ENCODE data around the gene UVRAG.

DNA sequence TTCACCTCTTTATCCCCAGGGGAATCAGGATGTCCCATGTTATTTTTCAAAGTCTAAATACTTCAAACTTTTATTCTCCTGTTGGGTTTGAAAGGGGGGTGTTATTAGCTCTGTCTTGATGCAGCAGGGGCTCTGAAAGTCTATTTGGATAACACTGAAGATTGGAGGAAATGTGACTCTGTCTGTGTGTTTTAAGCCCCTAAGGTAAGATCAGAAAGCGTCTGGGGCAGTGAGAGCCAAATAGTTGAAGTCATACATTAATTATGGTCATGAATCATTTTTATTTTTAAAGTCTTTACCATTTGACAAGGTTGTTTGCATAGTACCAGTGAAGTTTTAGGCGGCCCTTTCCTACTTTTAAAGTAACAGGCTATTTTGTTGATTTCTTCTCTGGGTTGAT lies 139.0 kb downstream of the UVRAG start:
- TF ChIP-seq, protein P1, sequence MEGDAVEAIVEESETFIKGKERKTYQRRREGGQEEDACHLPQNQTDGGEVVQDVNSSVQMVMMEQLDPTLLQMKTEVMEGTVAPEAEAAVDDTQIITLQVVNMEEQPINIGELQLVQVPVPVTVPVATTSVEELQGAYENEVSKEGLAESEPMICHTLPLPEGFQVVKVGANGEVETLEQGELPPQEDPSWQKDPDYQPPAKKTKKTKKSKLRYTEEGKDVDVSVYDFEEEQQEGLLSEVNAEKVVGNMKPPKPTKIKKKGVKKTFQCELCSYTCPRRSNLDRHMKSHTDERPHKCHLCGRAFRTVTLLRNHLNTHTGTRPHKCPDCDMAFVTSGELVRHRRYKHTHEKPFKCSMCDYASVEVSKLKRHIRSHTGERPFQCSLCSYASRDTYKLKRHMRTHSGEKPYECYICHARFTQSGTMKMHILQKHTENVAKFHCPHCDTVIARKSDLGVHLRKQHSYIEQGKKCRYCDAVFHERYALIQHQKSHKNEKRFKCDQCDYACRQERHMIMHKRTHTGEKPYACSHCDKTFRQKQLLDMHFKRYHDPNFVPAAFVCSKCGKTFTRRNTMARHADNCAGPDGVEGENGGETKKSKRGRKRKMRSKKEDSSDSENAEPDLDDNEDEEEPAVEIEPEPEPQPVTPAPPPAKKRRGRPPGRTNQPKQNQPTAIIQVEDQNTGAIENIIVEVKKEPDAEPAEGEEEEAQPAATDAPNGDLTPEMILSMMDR (IDR thresholded peaks at IDR 0.05), result no peak
- no peak for TF ChIP-seq POLR2A (IDR thresholded peaks at IDR 0.05)

All from lower leg skin (tissue), 3 donors.